Endothelial cell of umbilical vein (primary cell): Measurements from ENCODE around the gene MPDU1. TPM values are rescaled to one million over a fixed set of nuclear protein-coding genes. Genes with fewer than 3 reads are reported as not detected.
"Not testable (repeated sequence)": the region's sequence is repeated elsewhere in the genome, so short reads cannot be mapped to it uniquely, and the experiment has no call there.

Experiments used
- BruUV-seq: library from RNA; stranded (reverse); fragments of 400-500 nt; replicated peaks from 2 replicates; lab custom pipeline; 2021; lab: Mats Ljungman, UMichigan
- CTCF ChIA-PET: fragments of 300-600, 350-600 bp; sonication (Branson Sonifier 250); formaldehyde crosslinking; loops from one replicate; lab custom pipeline; 2021; ENCODE audit warnings: antibody characterized with exemption, inconsistent platforms; lab: Charles Lee
- POLR2A ChIA-PET: fragments of 300-600, 350-600 bp; sonication (Branson Sonifier 250); formaldehyde crosslinking; loops from one replicate; lab custom pipeline; 2021; ENCODE audit warnings: antibody characterized with exemption, inconsistent platforms; lab: Charles Lee
- DNase-seq: peaks from one replicate; pipeline ENCODE4 v3.0.0-alpha.2; 2011; ENCODE audit warnings: low read depth, low spot score
- FAIRE-seq: peaks from 2 replicates; lab custom pipeline; 2011; peaks lifted over from hg19 to GRCh38; lab: Jason Lieb, UNC
- H2AFZ ChIP-seq: 2 replicates; pipeline ENCODE4 v1.6.0; 2012; ENCODE audit warnings: low read depth, low read length, control low read depth, inconsistent platforms
- H3K27ac ChIP-seq: 2 replicates; pipeline ENCODE4 v1.5.1; 2011; ENCODE audit warnings: low read depth, mild to moderate bottlenecking, control low read depth, low read length, moderate library complexity; ENCODE audit not compliant: insufficient read depth
- H3K27me3 ChIP-seq, 2 experiments: 2 replicates each; pipeline versions ENCODE4 v1.6.0 to v1.6.1; 2011; ENCODE audit warnings: low read length in 2 of 2, mixed read lengths in 1 of 2; ENCODE audit not compliant: control insufficient read depth in 2 of 2, insufficient read depth in 2 of 2
- H3K36me3 ChIP-seq, 2 experiments: 2 replicates in 1 of 2; 3 replicates in 1 of 2; pipeline ENCODE4 v1.5.1; 2011; ENCODE audit warnings: low read length in 2 of 2, mild to moderate bottlenecking in 1 of 2, moderate library complexity in 1 of 2; ENCODE audit not compliant: control insufficient read depth in 2 of 2, insufficient read depth in 2 of 2; ENCODE audit errors: extremely low read depth in 1 of 2
- H3K4me1 ChIP-seq: 3 replicates; pipeline ENCODE4 v1.5.1; 2011; ENCODE audit warnings: mild to moderate bottlenecking, low read length; ENCODE audit not compliant: control insufficient read depth, insufficient read depth; ENCODE audit errors: extremely low read depth
- H3K4me2 ChIP-seq: 2 replicates; pipeline ENCODE4 v1.6.1; 2011; ENCODE audit warnings: low read length, control low read depth, mixed read lengths; ENCODE audit not compliant: insufficient read depth
- H3K4me3 ChIP-seq, 3 experiments: fragments of 200-600 bp in 1 of 3; sonication (generic), shearing (Covaris generic) in 1 of 3; replicated peaks in 1 of 3; 2 replicates each; pipeline ENCODE4 v1.5.1; 2011 to 2016; ENCODE audit warnings: control low read depth in 3 of 3, low read length in 3 of 3, mild to moderate bottlenecking in 2 of 3, inconsistent platforms in 1 of 3, low read depth in 1 of 3, moderate library complexity in 1 of 3; ENCODE audit not compliant: insufficient read depth in 1 of 3
- H3K79me2 ChIP-seq: 2 replicates; pipeline ENCODE4 v1.6.0; 2012; ENCODE audit warnings: low read length, inconsistent platforms; ENCODE audit not compliant: control insufficient read depth, insufficient read depth
- H3K9ac ChIP-seq: replicated peaks from 2 replicates; pipeline ENCODE3; 2011; ENCODE audit warnings: low read length, control low read depth; ENCODE audit not compliant: insufficient read depth; ENCODE audit errors: extremely low read depth
- H3K9me1 ChIP-seq: replicated peaks from 3 replicates; pipeline ENCODE4 v1.6.0; 2011; ENCODE audit warnings: mild to moderate bottlenecking, low read length; ENCODE audit not compliant: control insufficient read depth, insufficient read depth; ENCODE audit errors: extremely low read depth
- H3K9me3 ChIP-seq: replicated peaks from 2 replicates; pipeline ENCODE4 v1.5.1; 2012; ENCODE audit warnings: low read length, inconsistent platforms; ENCODE audit not compliant: control insufficient read depth, insufficient read depth
- H4K20me1 ChIP-seq: replicated peaks from 2 replicates; pipeline ENCODE3; 2011; ENCODE audit warnings: mild to moderate bottlenecking, low read length; ENCODE audit not compliant: control insufficient read depth, insufficient read depth; ENCODE audit errors: extremely low read depth
- CTCF ChIP-seq, 2 donors: IDR thresholded peaks; 1 replicate in 1 of 2; 2 replicates in 1 of 2; pipeline ENCODE4 v1.5.1; 2011; ENCODE audit warnings: low read length in 2 of 2, mild to moderate bottlenecking in 2 of 2, moderate library complexity in 2 of 2, control low read depth in 1 of 2, inconsistent platforms in 1 of 2, low read depth in 1 of 2; ENCODE audit not compliant: insufficient read depth in 1 of 2; ENCODE audit errors: extremely low read depth in 1 of 2
- EZH2 ChIP-seq: IDR thresholded peaks from 2 replicates; pipeline ENCODE4 v1.6.1; 2012; ENCODE audit warnings: borderline replicate concordance, low read depth, mild to moderate bottlenecking, moderate library complexity, low read length, inconsistent platforms; ENCODE audit not compliant: severe bottlenecking
- FOS ChIP-seq: IDR thresholded peaks from 2 replicates; pipeline ENCODE4 v1.6.1; 2011; ENCODE audit warnings: mild to moderate bottlenecking, low read length, moderate library complexity, borderline replicate concordance; ENCODE audit not compliant: insufficient read depth
- GATA2 ChIP-seq: IDR thresholded peaks from 2 replicates; pipeline ENCODE4 v1.7.0; 2011; ENCODE audit warnings: low read depth, mild to moderate bottlenecking, moderate library complexity, mixed read lengths, low read length; ENCODE audit not compliant: insufficient read length, insufficient read depth
- JUN ChIP-seq: IDR thresholded peaks from 2 replicates; pipeline ENCODE4 v1.6.1; 2011; ENCODE audit warnings: borderline replicate concordance, low read depth; ENCODE audit not compliant: insufficient read length, insufficient read depth
- MAX ChIP-seq: IDR thresholded peaks from 2 replicates; pipeline ENCODE4 v1.6.1; 2011; ENCODE audit not compliant: insufficient read depth, insufficient read length
- MYC ChIP-seq: IDR thresholded peaks from one replicate; pipeline ENCODE4 v1.6.1; 2011; ENCODE audit warnings: mild to moderate bottlenecking, low read depth, low read length
- POLR2A ChIP-seq: IDR thresholded peaks from 2 replicates; pipeline ENCODE4 v1.6.1; 2012; ENCODE audit warnings: low read depth, mild to moderate bottlenecking, control low read depth, low read length
- POLR2AphosphoS5 ChIP-seq: IDR thresholded peaks from 2 replicates; pipeline ENCODE4 v1.6.1; 2012; ENCODE audit warnings: low read depth, mild to moderate bottlenecking, control low read depth, low read length, moderate library complexity; ENCODE audit not compliant: insufficient read depth
- dilution Hi-C: fragments of 300-500 bp; cut with MboI; formaldehyde crosslinking; loops from one replicate; pipeline ENCODE4 v1.15.0; 2019; ENCODE audit warnings: low sequenced_read_pairs; ENCODE audit not compliant: extremely low pct_ligation_motif_present
- intact Hi-C: fragments of 100-400 bp; cut with micrococcal nuclease; formaldehyde crosslinking; loops from one replicate; pipeline ENCODE4 v1.10.0; 2022
- polyA plus RNA-seq, 4 experiments: library from polyadenylated mRNA; depleted of rRNA in 3 of 4; stranded (reverse) in 3 of 4; unstranded in 1 of 4; fragments of >200 nt; gene quantifications; 2 replicates each; pipeline versions ENCODE4 v1.2.1 to v1.2.3, GENCODE V29; 2011 to 2012; ENCODE audit warnings: missing spikeins in 1 of 4
- total RNA-seq: library from RNA; stranded (reverse); gene quantifications from 2 replicates; pipeline ENCODE4 v1.2.3, GENCODE V29; 2021

Gene MPDU1
- total and polyA plus RNA-seq, 2 donors (not counting 3 experiments of a cell fraction or from before 2014, with no cell fraction given): 78.0 to 368 TPM

GRCh38 chr17:7593296-7593695 lies 9.6 kb downstream of the MPDU1 start:
- Histone ChIP-seq H3K9me3 (no peaks in the 10 kb centered on the region), H3K4me1 (peaks cover 9% of the 10 kb centered on the region), H3K4me3 (no peak overlapping the region), H4K20me1 (no peaks in the 10 kb centered on the region), H3K9me1 (no peaks in the 10 kb centered on the region), H3K27me3 (no peaks in the 10 kb centered on the region), H3K36me3 (peaks cover 20 to 50% of the 10 kb centered on the region in 2 experiments), H2AFZ (no peak overlapping the region), H3K9ac (no peak overlapping the region), H3K27ac (no peak overlapping the region), H3K4me2 (no peak overlapping the region), H3K79me2 (no peaks in the 10 kb centered on the region)
- ChIA-PET CTCF (interaction anchor here (0.7 to 1.2 kb wide), 2 partner anchors 8 to 23 kb away, joined by 3 read pairs; no protein-coding TSS in a partner anchor), POLR2A (no interaction called here)
- intact Hi-C loops (no loop called here), dilution Hi-C loops (no loop called here)
- no peak for TF ChIP-seq FOS
- TF ChIP-seq EZH2: no peak
- TF ChIP-seq MYC: no peak
- TF ChIP-seq CTCF (IDR thresholded peaks at IDR 0.05; ENCODE audit: extremely low read depth in 1 of 2, insufficient read depth in 1 of 2, low read depth in 1 of 2, low read length in 2 of 2): no peak
- no peak for TF ChIP-seq POLR2A
- TF ChIP-seq POLR2AphosphoS5: no peak
- TF ChIP-seq MAX: no peak
- TF ChIP-seq GATA2: no peak
- TF ChIP-seq JUN: no peak
- DNase-seq: no peak
- no peak for FAIRE-seq
- no TSS peak for BruUV-seq

GRCh38 chr17:7597561-7597960 lies 13.9 kb downstream of the MPDU1 start:
- H3K27me3 ChIP-seq, H2AFZ ChIP-seq, H3K9me3 ChIP-seq, POLR2A ChIA-PET, H4K20me1 ChIP-seq, dilution Hi-C loops, H3K4me1 ChIP-seq, intact Hi-C loops, DNase-seq, H3K79me2 ChIP-seq, FAIRE-seq, BruUV-seq, CTCF ChIA-PET, H3K9me1 ChIP-seq, H3K27ac ChIP-seq, H3K4me2 ChIP-seq, H3K4me3 ChIP-seq, H3K9ac ChIP-seq: not testable (repeated sequence)
- H3K36me3 ChIP-seq: peaks cover 18 to 54% of the 10 kb centered on the region in 2 experiments
